PFSK-1 (cell line): ENCODE results near the gene THNSL1.

ENCODE experiments used
- FOXP2 ChIP-seq: optimal IDR thresholded peaks from 2 replicates; pipeline ENCODE3; 2011; ENCODE audit warnings: borderline replicate concordance, control low read depth, inconsistent platforms; ENCODE audit not compliant: insufficient read depth; ENCODE audit errors: extremely low read length, extremely low read depth
- POLR2AphosphoS5 ChIP-seq: IDR thresholded peaks from 2 replicates; pipeline ENCODE4 v1.6.1; 2012; ENCODE audit warnings: low read depth, mild to moderate bottlenecking, control low read depth, low read length, moderate library complexity
- SIN3A ChIP-seq: IDR thresholded peaks from 2 replicates; pipeline ENCODE4 v1.6.1; 2012; ENCODE audit warnings: mild to moderate bottlenecking, low read length, moderate library complexity, borderline replicate concordance; ENCODE audit not compliant: insufficient read depth
- TAF1 ChIP-seq: IDR thresholded peaks from 2 replicates; pipeline ENCODE4 v1.6.1; 2012; ENCODE audit warnings: low read length, control low read depth, borderline replicate concordance; ENCODE audit not compliant: insufficient read depth
- TF ChIP-seq, protein P1 (sequence below), 2 experiments: IDR thresholded peaks; 2 replicates each; pipeline versions ENCODE4 v1.6.1 to v1.8.0; 2011 to 2012; ENCODE audit warnings: low read depth in 2 of 2, low read length in 2 of 2, control low read depth in 1 of 2, inconsistent platforms in 1 of 2, mild to moderate bottlenecking in 1 of 2, moderate library complexity in 1 of 2; ENCODE audit not compliant: insufficient read depth in 1 of 2

THNSL1 gene

DNA sequence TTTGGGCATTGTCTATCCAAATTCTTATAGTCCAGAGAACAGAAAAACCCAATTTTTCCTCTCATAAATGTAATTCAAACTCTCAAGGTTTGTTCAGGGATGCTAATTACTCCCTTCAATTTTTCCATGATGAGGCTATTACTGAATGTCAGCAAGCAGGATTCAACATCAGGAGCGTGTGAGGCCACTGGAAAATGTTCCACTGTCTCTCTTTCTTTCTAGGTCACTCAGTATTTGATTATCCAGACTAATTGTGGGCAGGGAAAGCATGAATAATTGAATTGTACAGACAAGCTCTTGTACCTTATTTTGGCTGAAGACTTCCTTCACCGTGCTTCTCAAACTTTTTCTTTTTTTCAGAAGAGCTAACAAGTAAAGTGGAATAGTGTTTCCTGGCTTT lies 30.7 kb downstream of the THNSL1 start:
- TF ChIP-seq POLR2AphosphoS5, result no peak
- TF ChIP-seq TAF1, result no peak
- no peak for TF ChIP-seq SIN3A
- no peak for TF ChIP-seq FOXP2
- TF ChIP-seq, protein P1, sequence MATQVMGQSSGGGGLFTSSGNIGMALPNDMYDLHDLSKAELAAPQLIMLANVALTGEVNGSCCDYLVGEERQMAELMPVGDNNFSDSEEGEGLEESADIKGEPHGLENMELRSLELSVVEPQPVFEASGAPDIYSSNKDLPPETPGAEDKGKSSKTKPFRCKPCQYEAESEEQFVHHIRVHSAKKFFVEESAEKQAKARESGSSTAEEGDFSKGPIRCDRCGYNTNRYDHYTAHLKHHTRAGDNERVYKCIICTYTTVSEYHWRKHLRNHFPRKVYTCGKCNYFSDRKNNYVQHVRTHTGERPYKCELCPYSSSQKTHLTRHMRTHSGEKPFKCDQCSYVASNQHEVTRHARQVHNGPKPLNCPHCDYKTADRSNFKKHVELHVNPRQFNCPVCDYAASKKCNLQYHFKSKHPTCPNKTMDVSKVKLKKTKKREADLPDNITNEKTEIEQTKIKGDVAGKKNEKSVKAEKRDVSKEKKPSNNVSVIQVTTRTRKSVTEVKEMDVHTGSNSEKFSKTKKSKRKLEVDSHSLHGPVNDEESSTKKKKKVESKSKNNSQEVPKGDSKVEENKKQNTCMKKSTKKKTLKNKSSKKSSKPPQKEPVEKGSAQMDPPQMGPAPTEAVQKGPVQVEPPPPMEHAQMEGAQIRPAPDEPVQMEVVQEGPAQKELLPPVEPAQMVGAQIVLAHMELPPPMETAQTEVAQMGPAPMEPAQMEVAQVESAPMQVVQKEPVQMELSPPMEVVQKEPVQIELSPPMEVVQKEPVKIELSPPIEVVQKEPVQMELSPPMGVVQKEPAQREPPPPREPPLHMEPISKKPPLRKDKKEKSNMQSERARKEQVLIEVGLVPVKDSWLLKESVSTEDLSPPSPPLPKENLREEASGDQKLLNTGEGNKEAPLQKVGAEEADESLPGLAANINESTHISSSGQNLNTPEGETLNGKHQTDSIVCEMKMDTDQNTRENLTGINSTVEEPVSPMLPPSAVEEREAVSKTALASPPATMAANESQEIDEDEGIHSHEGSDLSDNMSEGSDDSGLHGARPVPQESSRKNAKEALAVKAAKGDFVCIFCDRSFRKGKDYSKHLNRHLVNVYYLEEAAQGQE (IDR thresholded peaks at IDR 0.05; ENCODE audit: insufficient read depth in 1 of 2, low read depth in 2 of 2, low read length in 2 of 2), result no peak

DNA sequence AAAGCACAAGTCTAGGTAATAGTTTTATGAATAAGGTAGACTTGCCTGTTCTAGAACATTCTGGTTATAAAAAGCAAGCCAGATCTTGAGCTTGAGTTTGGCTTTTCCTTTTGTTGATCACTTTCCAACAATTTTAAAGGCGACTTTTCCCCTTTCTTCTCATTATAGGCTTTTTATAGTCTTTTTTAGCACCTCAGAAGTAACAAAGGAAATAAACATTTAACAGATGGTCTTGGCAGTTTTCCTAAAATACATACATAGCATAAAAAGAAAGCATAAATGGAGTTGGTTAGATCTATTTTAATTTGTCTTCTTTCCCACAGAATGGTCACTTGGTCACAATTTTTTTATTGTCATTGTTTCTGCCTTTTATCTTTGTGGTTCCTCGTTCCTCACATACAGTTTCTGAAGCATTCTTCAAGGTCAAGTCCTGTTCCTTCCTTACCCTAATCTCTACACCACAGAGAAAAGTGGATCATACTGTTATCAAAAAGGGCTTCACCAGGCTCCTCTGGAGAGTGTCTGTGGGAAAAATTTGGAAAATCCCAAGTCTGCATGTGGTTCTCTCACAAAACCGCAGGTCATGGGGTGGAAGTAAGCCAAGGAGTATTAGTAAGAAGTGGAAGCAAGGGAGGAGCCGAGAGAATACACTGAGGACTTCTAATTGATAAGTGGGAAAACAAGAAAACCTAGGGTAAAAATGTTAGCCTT lies 31.3 kb downstream of the THNSL1 start:
- TF ChIP-seq POLR2AphosphoS5 (no peak), TAF1 (no peak), SIN3A (no peak), FOXP2 (no peak)
- TF ChIP-seq, protein P1 (IDR thresholded peaks at IDR 0.05; ENCODE audit: insufficient read depth in 1 of 2, low read depth in 2 of 2, low read length in 2 of 2), result no peak

DNA sequence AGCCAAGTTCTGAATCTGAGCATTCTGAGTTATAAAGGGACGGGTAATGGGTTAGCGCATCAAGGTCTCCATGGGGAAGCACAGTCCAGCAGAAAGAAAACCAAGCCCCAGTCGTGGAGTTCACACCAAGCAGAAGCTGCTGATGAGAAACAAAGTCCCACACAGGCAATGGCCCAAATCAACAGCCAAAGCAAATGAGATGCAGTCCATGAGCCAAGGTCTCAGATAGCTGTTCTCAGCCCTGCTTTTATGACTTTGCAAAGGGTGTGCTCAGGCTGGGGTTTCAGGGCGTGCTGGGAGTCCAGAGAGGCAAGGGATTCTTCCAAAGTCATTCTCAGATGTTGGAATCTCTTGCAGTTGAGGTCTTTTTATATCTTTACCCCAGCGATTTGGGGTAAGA lies 32.0 kb downstream of the THNSL1 start:
- TF ChIP-seq TAF1, result no peak
- TF ChIP-seq SIN3A, result no peak
- TF ChIP-seq POLR2AphosphoS5, result no peak
- TF ChIP-seq FOXP2, result no peak
- TF ChIP-seq, protein P1 (IDR thresholded peaks at IDR 0.05; ENCODE audit: insufficient read depth in 1 of 2, low read depth in 2 of 2, low read length in 2 of 2), result no peak

DNA sequence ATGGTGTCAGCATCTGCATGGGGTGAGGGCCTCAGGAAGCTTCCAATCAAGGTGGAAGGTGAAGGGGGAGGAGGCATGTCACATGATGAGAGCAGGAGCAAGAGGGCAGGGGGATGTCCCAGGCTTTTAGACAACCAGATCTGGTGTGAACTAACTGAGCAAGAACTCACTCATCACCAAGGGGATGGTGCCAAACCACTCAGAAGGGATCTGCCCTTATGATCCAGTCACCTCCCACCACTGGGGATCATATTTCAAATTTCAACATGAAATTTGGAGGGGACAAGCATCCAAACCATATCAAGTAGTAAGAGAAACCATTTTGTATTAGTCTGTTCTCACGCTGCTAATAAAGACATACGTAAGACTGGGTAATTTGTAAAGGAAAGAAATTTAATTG lies 33.6 kb downstream of the THNSL1 start:
- TF ChIP-seq TAF1 (no peak), POLR2AphosphoS5 (no peak), SIN3A (no peak), FOXP2 (no peak)
- TF ChIP-seq, protein P1 (IDR thresholded peaks at IDR 0.05; ENCODE audit: insufficient read depth in 1 of 2, low read depth in 2 of 2, low read length in 2 of 2), result no peak

DNA sequence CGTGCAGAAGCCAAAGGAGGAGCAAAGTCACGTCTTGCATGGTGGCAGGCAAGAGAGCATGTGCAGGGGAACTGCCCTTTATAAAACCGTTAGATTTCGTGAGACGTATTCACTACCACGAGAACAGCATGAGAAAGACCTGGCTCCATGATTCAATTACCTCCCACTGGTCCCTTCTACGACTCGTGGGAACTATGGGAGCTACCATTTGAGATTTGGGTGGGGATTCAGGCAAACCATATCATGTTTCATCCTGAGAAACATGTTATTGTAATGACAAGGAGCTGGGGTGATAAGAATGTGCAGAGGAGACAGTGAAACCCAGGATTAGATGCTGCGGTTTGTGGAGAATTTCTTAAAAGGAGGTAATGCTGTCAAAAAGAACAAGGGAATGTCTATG lies 34.0 kb downstream of the THNSL1 start:
- TF ChIP-seq FOXP2, result no peak
- TF ChIP-seq POLR2AphosphoS5, result no peak
- TF ChIP-seq SIN3A, result no peak
- no peak for TF ChIP-seq TAF1
- TF ChIP-seq, protein P1 (IDR thresholded peaks at IDR 0.05; ENCODE audit: insufficient read depth in 1 of 2, low read depth in 2 of 2, low read length in 2 of 2), result no peak
